VCaP (cell line): Measurements from ENCODE around the gene STARD9.
"Not testable (repeated sequence)": the region's sequence is repeated elsewhere in the genome, so short reads cannot be mapped to it uniquely, and the experiment has no call there.

ENCODE experiments used
- H3K27ac ChIP-seq: fragments of 450-650 bp; 2 replicates; pipeline ENCODE4 v1.5.1; 2017
- TF ChIP-seq, protein P1 (sequence below): fragments of 450-650 bp; conservative IDR thresholded peaks from 2 replicates; pipeline ENCODE4 v1.5.1; 2017; ENCODE audit warnings: mild to moderate bottlenecking, moderate library complexity

Gene STARD9

DNA sequence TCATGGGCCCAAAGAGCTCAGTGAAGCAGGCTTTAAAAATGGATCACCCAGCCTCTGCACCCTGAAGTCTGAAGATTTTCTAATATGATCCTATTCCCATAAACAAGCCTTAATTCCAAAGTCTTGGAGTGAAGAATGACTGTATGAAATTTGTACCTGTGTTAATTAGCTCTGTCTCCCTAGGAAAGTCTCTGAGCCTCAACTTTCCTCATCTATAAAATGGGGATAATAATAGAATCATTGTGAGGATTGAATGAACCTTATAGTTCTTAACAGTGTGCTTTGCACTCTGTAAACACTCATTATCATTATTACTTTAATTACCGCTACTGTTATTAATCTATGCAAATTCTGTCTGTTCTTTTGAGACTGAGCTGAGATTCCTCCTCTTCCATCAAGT is 99.6 kb downstream of the STARD9 start:
- H3K27ac ChIP-seq: no peak overlapping the region
- TF ChIP-seq, protein P1, sequence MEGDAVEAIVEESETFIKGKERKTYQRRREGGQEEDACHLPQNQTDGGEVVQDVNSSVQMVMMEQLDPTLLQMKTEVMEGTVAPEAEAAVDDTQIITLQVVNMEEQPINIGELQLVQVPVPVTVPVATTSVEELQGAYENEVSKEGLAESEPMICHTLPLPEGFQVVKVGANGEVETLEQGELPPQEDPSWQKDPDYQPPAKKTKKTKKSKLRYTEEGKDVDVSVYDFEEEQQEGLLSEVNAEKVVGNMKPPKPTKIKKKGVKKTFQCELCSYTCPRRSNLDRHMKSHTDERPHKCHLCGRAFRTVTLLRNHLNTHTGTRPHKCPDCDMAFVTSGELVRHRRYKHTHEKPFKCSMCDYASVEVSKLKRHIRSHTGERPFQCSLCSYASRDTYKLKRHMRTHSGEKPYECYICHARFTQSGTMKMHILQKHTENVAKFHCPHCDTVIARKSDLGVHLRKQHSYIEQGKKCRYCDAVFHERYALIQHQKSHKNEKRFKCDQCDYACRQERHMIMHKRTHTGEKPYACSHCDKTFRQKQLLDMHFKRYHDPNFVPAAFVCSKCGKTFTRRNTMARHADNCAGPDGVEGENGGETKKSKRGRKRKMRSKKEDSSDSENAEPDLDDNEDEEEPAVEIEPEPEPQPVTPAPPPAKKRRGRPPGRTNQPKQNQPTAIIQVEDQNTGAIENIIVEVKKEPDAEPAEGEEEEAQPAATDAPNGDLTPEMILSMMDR: no peak

GRCh38 chr15:42679285-42680141 is 104.1 kb downstream of the STARD9 start:
- H3K27ac ChIP-seq: no peak overlapping the region
- TF ChIP-seq, protein P1: no peak

DNA sequence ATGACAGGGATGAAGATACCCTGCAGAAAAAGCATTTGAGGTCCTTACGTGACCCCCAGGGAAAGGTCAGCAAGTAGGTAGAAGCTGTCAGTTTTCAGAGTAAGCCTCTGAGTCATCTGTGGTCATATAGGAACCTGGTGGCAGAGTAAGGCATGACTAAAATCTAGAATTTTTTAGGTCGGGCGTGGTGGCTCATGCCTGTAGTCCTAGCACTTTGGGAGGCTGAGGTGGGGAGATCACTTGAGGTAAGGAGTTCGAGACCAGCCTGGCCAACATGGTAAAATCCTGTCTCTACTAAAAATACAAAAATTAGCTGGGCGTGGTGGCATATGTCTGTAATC is 104.7 kb downstream of the STARD9 start:
- H3K27ac ChIP-seq: not testable (repeated sequence)

GRCh38 chr15:42681119-42681518 is 105.7 kb downstream of the STARD9 start:
- TF ChIP-seq, protein P1: no peak
- H3K27ac ChIP-seq: no peak overlapping the region

GRCh38 chr15:42686281-42686680 is 110.9 kb downstream of the STARD9 start:
- no peak overlapping the region for H3K27ac ChIP-seq
- TF ChIP-seq, protein P1: no peak

DNA sequence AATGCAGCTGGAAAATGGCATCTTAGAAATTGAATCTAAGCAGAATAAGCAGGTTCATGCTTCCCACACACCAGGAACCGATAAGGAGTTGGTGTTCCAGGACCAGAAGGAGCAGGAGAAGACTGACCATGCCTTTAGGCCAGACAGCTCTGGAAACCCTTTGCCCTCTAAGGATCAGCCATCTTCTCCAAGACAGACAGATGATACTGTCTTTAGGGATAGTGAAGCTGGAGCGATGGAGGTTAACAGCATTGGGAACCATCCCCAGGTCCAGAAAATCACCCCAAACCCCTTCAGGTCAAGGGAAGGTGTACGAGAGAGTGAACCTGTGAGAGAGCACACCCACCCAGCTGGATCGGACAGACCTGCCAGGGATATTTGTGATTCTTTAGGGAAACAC is 112.3 kb downstream of the STARD9 start:
- TF ChIP-seq, protein P1: no peak
- H3K27ac ChIP-seq: no peak overlapping the region

DNA sequence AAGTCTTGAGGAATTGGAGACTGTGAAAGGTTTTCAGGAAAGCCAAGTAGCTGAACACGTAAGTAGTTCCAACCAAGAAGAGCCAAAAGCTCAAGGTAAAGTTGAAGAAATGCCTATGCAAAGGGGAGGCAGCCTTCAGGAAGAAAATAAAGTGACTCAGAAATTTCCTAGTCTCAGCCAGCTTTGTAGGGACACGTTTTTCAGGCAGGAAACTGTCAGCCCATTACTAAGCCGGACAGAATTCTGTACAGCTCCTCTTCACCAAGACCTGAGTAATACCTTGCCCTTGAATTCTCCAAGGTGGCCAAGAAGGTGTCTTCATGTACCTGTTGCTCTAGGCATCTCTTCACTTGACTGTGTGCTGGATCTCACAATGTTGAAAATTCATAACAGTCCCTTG is 112.9 kb downstream of the STARD9 start:
- TF ChIP-seq, protein P1: no peak
- no peak overlapping the region for H3K27ac ChIP-seq

GRCh38 chr15:42691308-42691707 is 115.9 kb downstream of the STARD9 start:
- TF ChIP-seq, protein P1: no peak
- no peak overlapping the region for H3K27ac ChIP-seq
